Mesodermal cell (in vitro differentiated cells): ENCODE results near the gene CEP43.

Experiments used
- H3K27ac ChIP-seq: 2 replicates; pipeline ENCODE4 v1.7.0; 2013; ENCODE audit warnings: mild to moderate bottlenecking, low read depth, low read length, moderate library complexity; ENCODE audit not compliant: severe bottlenecking
- H3K36me3 ChIP-seq: 2 replicates; pipeline ENCODE4 v1.7.1; 2013; ENCODE audit warnings: mild to moderate bottlenecking, low read length, moderate library complexity; ENCODE audit not compliant: control insufficient read depth, insufficient read depth
- H3K4me1 ChIP-seq: one replicate; pipeline ENCODE4 v1.7.1; 2013; ENCODE audit warnings: mild to moderate bottlenecking, low read length; ENCODE audit not compliant: insufficient read depth, control insufficient read depth, poor library complexity, severe bottlenecking
- H3K4me3 ChIP-seq: 2 replicates; pipeline ENCODE4 v1.7.0; 2013; ENCODE audit warnings: low read length, control low read depth, mild to moderate bottlenecking; ENCODE audit not compliant: insufficient read depth, poor library complexity, severe bottlenecking; ENCODE audit errors: extremely low read depth
- H3K9me3 ChIP-seq: 2 replicates; pipeline ENCODE4 v1.7.1; 2013; ENCODE audit warnings: mild to moderate bottlenecking, low read length, moderate library complexity; ENCODE audit not compliant: control insufficient read depth
- WGBS, 2 experiments: methylation state at CpG; one replicate each; pipeline ENCODE4 v1.1.5; 2013; ENCODE audit warnings: missing lambda C conversion rate in 2 of 2; ENCODE audit not compliant: insufficient coverage in 2 of 2; 5-methylcytosine and 5-hydroxymethylcytosine counted together

CEP43 gene

GRCh38 chr6:166988674-166989201 lies 10.5 kb upstream of the CEP43 start:
- Histone ChIP-seq H3K27ac (no peak overlapping the region), H3K4me3 (no peak overlapping the region), H3K4me1 (peaks cover 5% of the 10 kb centered on the region), H3K9me3 (no peaks in the 10 kb centered on the region), H3K36me3 (peaks cover 39% of the 10 kb centered on the region)
- WGBS, 2 experiments = 100% methylated on average over 1 of the region's 3 CpGs

GRCh38 chr6:166989427-166990032 lies 9.7 kb upstream of the CEP43 start:
- Histone ChIP-seq H3K4me1 (peaks cover 5% of the 10 kb centered on the region), H3K36me3 (peaks cover 47% of the 10 kb centered on the region), H3K4me3 (no peak overlapping the region), H3K9me3 (no peaks in the 10 kb centered on the region), H3K27ac (no peak overlapping the region)
- WGBS, 2 experiments = 81 to 94% methylated on average over 5 to 7 of the region's 10 CpGs

DNA sequence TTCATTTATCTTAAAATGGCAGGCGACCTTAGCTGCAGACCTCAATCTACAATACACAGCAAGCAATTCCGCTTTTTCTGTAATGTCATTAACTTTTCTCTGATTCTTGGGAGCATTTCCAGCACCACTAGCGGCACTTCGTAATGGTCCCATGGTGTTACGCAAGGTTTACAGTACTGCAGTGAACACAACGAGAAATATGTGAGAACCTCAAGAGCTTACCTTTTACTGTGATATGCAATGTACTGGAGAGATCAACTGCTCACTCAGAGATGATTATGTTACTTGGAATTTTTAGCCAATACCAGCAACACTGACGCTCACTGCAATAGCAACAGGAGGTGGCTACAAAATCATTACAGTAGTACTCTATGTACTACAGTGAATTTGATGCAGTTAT lies 2.8 kb upstream of the CEP43 start:
- Histone ChIP-seq H3K4me3 (no peak overlapping the region), H3K4me1 (peaks cover 20% of the 10 kb centered on the region), H3K9me3 (no peaks in the 10 kb centered on the region), H3K36me3 (peaks cover 46% of the 10 kb centered on the region), H3K27ac (no peak overlapping the region)
- WGBS, 2 experiments = 93 to 98% methylated on average over 6 of the region's 7 CpGs

DNA sequence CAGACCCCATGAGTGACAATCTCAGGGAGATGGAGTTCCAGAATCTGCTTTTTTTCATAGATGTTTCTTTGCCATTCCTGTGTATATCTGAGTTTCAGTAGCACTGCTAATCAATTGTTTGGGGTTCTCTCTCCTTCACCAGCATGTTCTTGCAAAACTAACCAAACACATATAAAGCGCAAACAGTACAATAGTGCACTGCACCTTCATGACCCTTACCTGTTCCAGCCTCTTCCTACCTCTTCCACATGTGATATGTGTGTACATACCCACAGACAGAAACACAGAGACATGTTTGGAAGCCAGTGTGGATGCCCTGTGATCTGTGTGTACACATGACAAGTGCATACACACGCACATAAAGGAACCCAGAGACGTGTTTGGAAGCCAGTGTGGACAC lies 1.8 kb upstream of the CEP43 start:
- Histone ChIP-seq H3K4me3 (peak overlapping the region; percentile 96), H3K4me1 (peaks cover 20% of the 10 kb centered on the region), H3K36me3 (peaks cover 53% of the 10 kb centered on the region), H3K27ac (no peak overlapping the region), H3K9me3 (no peaks in the 10 kb centered on the region)
- 87 to 92% methylated on average over 2 to 3 of the region's 3 CpGs for WGBS, 2 experiments

GRCh38 chr6:166997768-166998255 lies 1.4 kb upstream of the CEP43 start:
- Histone ChIP-seq H3K9me3 (no peaks in the 10 kb centered on the region), H3K36me3 (peaks cover 51% of the 10 kb centered on the region), H3K4me1 (peaks cover 20% of the 10 kb centered on the region), H3K27ac (no peak overlapping the region), H3K4me3 (peak overlapping the region; percentile 96)
- 4 to 5% methylated on average over 22 to 29 of the region's 38 CpGs for WGBS, 2 experiments

DNA sequence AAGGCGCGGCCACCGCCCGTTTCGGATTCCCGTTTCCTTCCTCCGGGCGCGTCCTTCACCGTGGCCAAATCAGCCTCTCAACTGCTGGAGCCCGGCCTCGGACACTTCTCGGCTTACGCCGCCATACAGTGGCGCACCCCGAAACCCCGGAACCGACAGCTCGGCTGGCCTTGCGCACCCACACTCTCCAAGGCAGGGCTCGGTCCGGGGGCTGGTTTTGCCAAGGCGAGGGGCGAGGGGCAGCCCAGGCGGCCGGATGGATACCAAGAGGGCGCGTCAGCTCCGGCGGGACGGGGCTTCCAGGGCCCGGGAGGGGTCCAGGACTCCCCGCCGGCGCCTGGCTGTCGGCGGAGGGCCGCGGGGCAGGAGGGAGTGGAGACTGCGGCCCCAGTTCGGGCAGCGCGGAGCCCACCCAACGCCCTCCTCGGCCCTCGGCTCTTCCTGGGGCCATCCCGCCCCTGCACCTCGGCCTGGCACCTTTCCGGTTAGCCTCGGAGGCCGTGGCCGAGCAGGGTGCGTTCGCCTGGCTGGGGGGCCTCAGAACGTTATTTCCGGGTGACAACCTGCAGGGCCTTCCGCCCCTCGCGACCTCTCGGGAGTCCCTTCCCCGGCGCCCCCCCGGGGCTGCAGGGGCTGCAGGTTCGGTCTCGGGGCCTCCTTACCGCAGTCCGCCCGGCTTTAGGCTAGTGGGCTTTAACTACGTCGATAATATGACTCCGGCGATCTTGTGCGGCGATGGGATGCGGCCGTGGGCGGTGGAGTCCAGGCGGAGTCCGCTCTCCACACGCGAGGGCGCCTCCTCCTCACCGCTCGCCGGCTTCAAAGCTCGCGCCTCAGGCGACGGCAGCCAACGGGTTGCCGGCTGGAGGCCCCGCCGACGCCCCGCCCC lies 697 bp upstream of the CEP43 start:
- Histone ChIP-seq H3K9me3 (no peaks in the 10 kb centered on the region), H3K4me3 (peak overlapping the region; percentile 96), H3K27ac (peak overlapping the region; percentile 70), H3K36me3 (peaks cover 46% of the 10 kb centered on the region), H3K4me1 (peaks cover 20% of the 10 kb centered on the region)
- 0% methylated on average over 93 to 94 of the region's 96 CpGs for WGBS, 2 experiments

DNA sequence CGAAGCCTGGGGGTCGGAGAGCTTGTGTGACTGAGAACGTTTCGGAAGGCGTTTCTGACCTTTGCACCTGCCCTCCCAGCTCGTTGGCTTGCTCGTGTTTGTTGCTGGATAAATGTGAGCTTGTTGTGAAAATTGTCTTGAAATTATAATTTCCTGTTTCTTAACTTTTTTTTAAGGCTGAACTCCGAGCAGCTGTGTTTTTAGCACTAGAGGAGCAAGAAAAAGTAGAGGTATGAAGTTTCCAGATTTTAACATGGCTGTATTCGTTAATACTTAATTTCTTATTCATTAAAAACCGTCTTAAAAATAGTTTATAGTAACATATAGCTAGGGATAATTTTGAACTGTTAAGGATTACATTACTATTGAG lies 672 bp downstream of the CEP43 start:
- no peak overlapping the region for H3K27ac ChIP-seq
- peaks cover 20% of the 10 kb centered on the region for H3K4me1 ChIP-seq
- peak overlapping the region; percentile 96 for H3K4me3 ChIP-seq
- 0% methylated on average over 1 to 4 of the region's 10 CpGs for WGBS, 2 experiments
- peaks cover 46% of the 10 kb centered on the region for H3K36me3 ChIP-seq
- H3K9me3 ChIP-seq = no peaks in the 10 kb centered on the region

DNA sequence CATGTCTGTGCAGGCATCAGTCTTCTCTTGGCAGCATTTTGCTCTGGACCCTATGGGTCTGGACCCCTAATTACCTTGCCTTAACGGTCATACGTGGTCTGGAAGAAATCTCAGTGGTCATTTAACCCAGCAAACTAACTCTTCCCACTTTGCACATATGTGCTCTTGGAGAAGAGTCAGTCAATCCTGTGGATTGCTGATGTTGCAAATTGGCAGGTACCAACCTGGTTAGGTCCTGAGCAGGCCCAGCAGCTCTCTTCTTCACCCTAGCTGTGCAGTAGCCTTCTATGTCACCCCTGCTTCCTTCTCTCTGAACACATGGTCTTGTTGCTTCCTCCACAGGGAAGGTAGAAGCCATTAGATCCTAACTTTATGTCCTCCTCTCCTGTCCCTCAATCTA lies 1.6 kb downstream of the CEP43 start:
- no peaks in the 10 kb centered on the region for H3K9me3 ChIP-seq
- peaks cover 20% of the 10 kb centered on the region for H3K4me1 ChIP-seq
- WGBS, 2 experiments = 67 to 90% methylated on average over 2 of the region's 2 CpGs
- peak overlapping the region; percentile 96 for H3K4me3 ChIP-seq
- no peak overlapping the region for H3K27ac ChIP-seq
- H3K36me3 ChIP-seq = peaks cover 43% of the 10 kb centered on the region

GRCh38 chr6:167005350-167006159 lies 6.4 kb downstream of the CEP43 start:
- Histone ChIP-seq H3K36me3 (peaks cover 71% of the 10 kb centered on the region), H3K4me3 (no peak overlapping the region), H3K9me3 (no peaks in the 10 kb centered on the region), H3K4me1 (peaks cover 6% of the 10 kb centered on the region), H3K27ac (no peak overlapping the region)
- 98 to 100% methylated on average over 7 to 8 of the region's 12 CpGs for WGBS, 2 experiments

DNA sequence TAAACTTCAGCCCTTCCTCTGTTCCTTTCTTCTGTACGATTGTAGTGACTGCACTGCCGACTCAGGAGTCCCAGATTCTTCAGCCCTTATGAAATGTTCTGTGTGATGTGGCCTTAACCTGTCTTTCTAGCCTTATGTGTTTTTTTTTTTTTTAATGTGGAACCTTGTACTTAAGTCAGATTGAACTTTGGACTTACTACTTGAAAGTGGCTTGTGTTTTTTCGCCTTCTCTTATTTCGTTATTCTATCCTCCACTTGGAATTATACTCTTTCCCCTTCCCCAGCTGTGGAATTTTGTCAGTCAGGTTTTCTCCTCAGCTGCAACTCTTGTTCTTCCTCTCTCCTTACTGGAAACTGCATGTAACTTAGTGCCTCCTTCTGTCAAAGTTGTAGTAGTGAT lies 8.8 kb downstream of the CEP43 start:
- H3K4me1 ChIP-seq = no peaks in the 10 kb centered on the region
- no peaks in the 10 kb centered on the region for H3K9me3 ChIP-seq
- 100% methylated on average over 2 of the region's 4 CpGs; no CpG with 5 or more reads in 1 of the 2 experiments for WGBS, 2 experiments
- peaks cover 67% of the 10 kb centered on the region for H3K36me3 ChIP-seq
- H3K4me3 ChIP-seq = no peak overlapping the region
- no peak overlapping the region for H3K27ac ChIP-seq
